Lower leg skin (tissue), 4 donors: ENCODE data around the gene CYREN. TPM values are rescaled to one million over a fixed set of nuclear protein-coding genes. Genes with fewer than 3 reads are reported as not detected.
A peak's percentile ranks its signal among the peaks of the same experiment; 100 is the strongest.
"Not testable (repeated sequence)": the region's sequence is repeated elsewhere in the genome, so short reads cannot be mapped to it uniquely, and the experiment has no call there.

Experiments
- DNase-seq, 2 donors: peaks; one replicate each; pipeline ENCODE4 v3.0.0-alpha.2; 2019; ENCODE audit warnings: low spot score in 2 of 2
- H3K4me3 ChIP-seq: fragments of 200-600 bp; sonication (generic); 2 replicates; pipeline ENCODE4 v1.5.1; 2017; ENCODE audit warnings: mild to moderate bottlenecking, low read depth; ENCODE audit not compliant: poor library complexity, severe bottlenecking
- CTCF ChIP-seq, 3 donors: fragments of 450-650 bp; IDR thresholded peaks; one replicate each; pipeline ENCODE4 v1.5.1; 2016; ENCODE audit warnings: antibody characterized with exemption in 3 of 3, mild to moderate bottlenecking in 3 of 3, moderate library complexity in 2 of 3
- POLR2A ChIP-seq, 2 donors: fragments of 450-650 bp; IDR thresholded peaks; one replicate each; pipeline ENCODE4 v1.6.1; 2016 to 2017; ENCODE audit warnings: antibody characterized with exemption in 2 of 2, mild to moderate bottlenecking in 1 of 2, moderate library complexity in 1 of 2
- WGBS, 2 donors: methylation state at CpG; one replicate each; pipeline ENCODE4 v1.1.5; 2018; 5-methylcytosine and 5-hydroxymethylcytosine counted together
- intact Hi-C: fragments of 100-400 bp; cut with DNase I; formaldehyde crosslinking; loops from one replicate; pipeline ENCODE4 v1.15.0; 2023; ENCODE audit warnings: low total_unique reads
- total RNA-seq, 4 donors: library from RNA; depleted of rRNA; stranded (reverse); fragments of >200 nt; gene quantifications; one replicate each; pipeline ENCODE4 v1.1.0, GENCODE V29; 2016

The CYREN gene
- total RNA-seq, 4 donors from 2014 or later = 26.1 to 42.2 (median 30.5) TPM

GRCh38 chr7:135179321-135179925, 8.9 kb upstream of the CYREN start:
- no peak for TF ChIP-seq CTCF (IDR thresholded peaks at IDR 0.05)
- TF ChIP-seq POLR2A (IDR thresholded peaks at IDR 0.05) = no peak

GRCh38 chr7:135178364-135178763, 7.9 kb upstream of the CYREN start:
- intact Hi-C loops = no loop called here
- TF ChIP-seq POLR2A (IDR thresholded peaks at IDR 0.05) (no peak), CTCF (IDR thresholded peaks at IDR 0.05) (no peak)
- WGBS, 2 donors = 88 to 93% methylated on average over 13 of the region's 13 CpGs
- H3K4me3 ChIP-seq = no peak overlapping the region
- peak in 1 of 2 donors; percentile 65 for DNase-seq

More at GRCh38 chr7:135179321-135179925, 8.9 kb upstream of the CYREN start:
- intact Hi-C loops = no loop called here
- DNase-seq = peak in 1 of 2 donors; percentile 66
- H3K4me3 ChIP-seq = no peak overlapping the region
- WGBS, 2 donors = 94 to 97% methylated on average over 8 of the region's 8 CpGs

GRCh38 chr7:135177028-135177696, 6.7 kb upstream of the CYREN start:
- no peak overlapping the region for H3K4me3 ChIP-seq
- DNase-seq = no peak
- intact Hi-C loops = no loop called here
- WGBS, 2 donors = 66 to 72% methylated on average over 9 of the region's 9 CpGs
- TF ChIP-seq CTCF (IDR thresholded peaks at IDR 0.05) (no peak), POLR2A (IDR thresholded peaks at IDR 0.05) (no peak)

- intact Hi-C loops = no loop called here
- TF ChIP-seq POLR2A (IDR thresholded peaks at IDR 0.05) = no peak
- no peak for TF ChIP-seq CTCF (IDR thresholded peaks at IDR 0.05)
- no peak for DNase-seq
- H3K4me3 ChIP-seq = no peak overlapping the region
- WGBS, 2 donors = 42 to 45% methylated on average over 6 of the region's 6 CpGs
Measured at GRCh38 chr7:135175931-135176330, 5.4 kb upstream of the CYREN start.

- WGBS, 2 donors = 92 to 95% methylated on average over 7 of the region's 7 CpGs
- no peak overlapping the region for H3K4me3 ChIP-seq
- intact Hi-C loops = no loop called here
- DNase-seq = peak in 1 of 2 donors; percentile 39
- no peak for TF ChIP-seq CTCF (IDR thresholded peaks at IDR 0.05)
- no peak for TF ChIP-seq POLR2A (IDR thresholded peaks at IDR 0.05)
Measured at GRCh38 chr7:135174941-135175340, 4.4 kb upstream of the CYREN start.

- H3K4me3 ChIP-seq, intact Hi-C loops: not testable (repeated sequence)
- DNase-seq = peak in 1 of 2 donors; percentile 71
- 74 to 86% methylated on average over 4 of the region's 4 CpGs for WGBS, 2 donors
Measured at GRCh38 chr7:135173916-135174315, 3.4 kb upstream of the CYREN start.

GRCh38 chr7:135171581-135172291, 1.2 kb upstream of the CYREN start:
- peak in 1 of 2 donors; percentile 91 for DNase-seq
- intact Hi-C loops, H3K4me3 ChIP-seq: not testable (repeated sequence)
- WGBS, 2 donors = 42 to 59% methylated on average over 16 to 19 of the region's 19 CpGs

- DNase-seq = peak in 1 of 2 donors; percentile 70
- peak overlapping the region; percentile 90 for H3K4me3 ChIP-seq
- intact Hi-C loops = not testable (repeated sequence)
- 20 to 24% methylated on average over 12 of the region's 12 CpGs for WGBS, 2 donors
Measured at GRCh38 chr7:135170998-135171481, 533 bp upstream of the CYREN start.
